Measurements from ENCODE around the gene PM20D1.

DNA sequence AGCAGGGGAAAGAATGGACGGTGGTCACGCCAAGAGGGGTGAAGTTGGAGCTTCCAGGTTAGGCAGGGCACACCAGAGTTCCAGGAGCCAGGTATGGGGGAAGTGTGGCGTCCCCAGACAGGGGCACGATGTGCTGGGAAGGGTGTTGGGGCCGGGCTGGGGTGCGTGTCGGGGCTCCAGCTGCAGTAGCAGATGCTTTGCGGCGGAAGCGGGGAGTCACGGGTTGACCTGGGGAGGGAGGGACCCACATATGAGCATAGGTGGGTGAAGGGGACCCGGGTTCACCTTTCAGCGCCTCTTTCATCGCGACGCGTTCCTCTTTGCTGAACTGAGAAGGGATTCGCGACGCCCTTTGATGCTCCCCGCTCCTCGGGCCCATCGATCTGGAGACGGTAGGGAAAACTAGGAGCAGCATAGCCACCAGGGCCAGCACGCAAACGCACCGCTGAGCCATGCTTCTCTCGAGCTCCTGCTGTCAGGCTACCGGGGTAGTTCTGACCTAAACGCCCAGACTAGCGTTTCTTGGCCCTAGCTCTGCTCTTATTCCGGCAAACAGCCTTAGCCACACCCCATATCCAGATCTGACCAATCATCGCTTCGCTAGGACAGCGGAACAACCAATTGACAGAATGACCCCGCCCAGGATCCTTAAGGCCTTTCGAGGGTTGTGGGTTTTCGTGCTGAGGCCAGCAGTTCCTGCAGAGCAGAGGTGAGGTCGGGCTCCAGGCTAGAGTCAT is at the start of gene PM20D1:
- TF ChIP-seq, protein P1, sequence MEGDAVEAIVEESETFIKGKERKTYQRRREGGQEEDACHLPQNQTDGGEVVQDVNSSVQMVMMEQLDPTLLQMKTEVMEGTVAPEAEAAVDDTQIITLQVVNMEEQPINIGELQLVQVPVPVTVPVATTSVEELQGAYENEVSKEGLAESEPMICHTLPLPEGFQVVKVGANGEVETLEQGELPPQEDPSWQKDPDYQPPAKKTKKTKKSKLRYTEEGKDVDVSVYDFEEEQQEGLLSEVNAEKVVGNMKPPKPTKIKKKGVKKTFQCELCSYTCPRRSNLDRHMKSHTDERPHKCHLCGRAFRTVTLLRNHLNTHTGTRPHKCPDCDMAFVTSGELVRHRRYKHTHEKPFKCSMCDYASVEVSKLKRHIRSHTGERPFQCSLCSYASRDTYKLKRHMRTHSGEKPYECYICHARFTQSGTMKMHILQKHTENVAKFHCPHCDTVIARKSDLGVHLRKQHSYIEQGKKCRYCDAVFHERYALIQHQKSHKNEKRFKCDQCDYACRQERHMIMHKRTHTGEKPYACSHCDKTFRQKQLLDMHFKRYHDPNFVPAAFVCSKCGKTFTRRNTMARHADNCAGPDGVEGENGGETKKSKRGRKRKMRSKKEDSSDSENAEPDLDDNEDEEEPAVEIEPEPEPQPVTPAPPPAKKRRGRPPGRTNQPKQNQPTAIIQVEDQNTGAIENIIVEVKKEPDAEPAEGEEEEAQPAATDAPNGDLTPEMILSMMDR (conservative IDR thresholded peaks at IDR 0.05): no peak
- no peak for TF ChIP-seq EZH2 (IDR thresholded peaks at IDR 0.05; ENCODE audit: low read depth)
